ENCODE results near the gene KIAA0513. TPM values are rescaled to one million over a fixed set of nuclear protein-coding genes. Genes with fewer than 3 reads are reported as not detected.

KIAA0513 gene
- polyA plus RNA-seq, 1 donor (not counting 4 experiments of a cell fraction or from before 2014, with no cell fraction given) = 3.3 TPM

DNA sequence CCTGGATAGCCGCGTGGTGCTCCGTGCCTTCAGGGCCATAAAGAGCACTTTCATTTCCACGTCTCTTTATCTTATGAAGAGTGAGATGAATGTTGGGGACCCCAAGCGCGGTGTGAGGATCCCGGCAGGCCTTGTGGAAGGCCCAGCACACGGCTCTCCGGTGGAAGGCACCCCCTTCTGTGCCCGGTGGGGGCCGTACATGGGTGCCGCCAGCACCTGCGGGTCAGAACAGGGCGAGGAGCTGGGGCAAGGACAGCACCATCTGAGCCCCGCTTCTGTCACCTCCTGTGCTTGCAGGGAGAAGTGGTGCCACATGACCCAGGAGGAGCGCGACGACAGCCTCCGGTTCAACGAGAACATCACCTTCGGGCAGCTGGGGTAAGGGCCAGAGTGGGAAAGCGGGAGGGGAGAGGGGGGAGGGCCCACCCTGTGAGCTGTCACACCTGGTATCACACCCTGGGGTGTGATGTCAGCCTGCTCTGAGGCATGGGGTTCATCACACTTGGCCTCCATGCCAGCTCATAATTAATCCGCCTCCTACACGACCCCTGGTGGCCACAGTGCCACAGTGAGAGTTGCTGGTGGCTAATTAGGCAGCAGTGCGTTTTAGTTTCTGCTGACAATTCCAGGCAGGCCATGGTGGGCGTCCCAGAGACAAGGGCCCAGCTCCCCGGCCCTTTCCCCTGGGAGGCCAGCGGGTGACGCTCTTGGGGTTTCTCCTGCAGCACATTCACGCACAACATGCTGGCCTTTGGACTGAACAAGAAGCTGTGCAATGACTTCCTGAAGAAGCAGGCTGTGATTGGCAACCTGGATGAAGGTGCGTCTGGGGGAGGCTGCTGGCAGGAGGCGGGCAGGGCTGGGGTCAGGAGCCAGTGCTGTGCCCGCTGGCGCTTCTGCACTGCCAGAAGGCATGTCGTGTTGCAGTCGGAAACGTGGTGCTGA is 59.0 kb downstream of the KIAA0513 start:
- dilution Hi-C loops (cut with MboI; ENCODE audit: extremely low pct_ligation_motif_present, low sequenced_read_pairs) = no loop called here
- Histone ChIP-seq H3K4me3 (ENCODE audit: control insufficient read depth in 2 of 3, extremely low read depth in 1 of 3, insufficient read depth in 2 of 3, low read depth in 1 of 3, low read length in 3 of 3) (no peak overlapping the region), H3K27me3 (ENCODE audit: control insufficient read depth, extremely low read depth, insufficient read depth, low read length) (peaks cover 17% of the 10 kb centered on the region), H3K9ac (ENCODE audit: control insufficient read depth, extremely low read depth, insufficient read depth, low read length) (no peak overlapping the region), H3K79me2 (ENCODE audit: control insufficient read depth, insufficient read depth, low read length) (no peaks in the 10 kb centered on the region), H3K4me1 (ENCODE audit: control insufficient read depth, extremely low read depth, insufficient read depth, low read length) (no peaks in the 10 kb centered on the region), H3K9me3 (ENCODE audit: control insufficient read depth, low read depth, low read length) (no peaks in the 10 kb centered on the region), H3K27ac (ENCODE audit: control insufficient read depth, insufficient read depth, low read length) (no peak overlapping the region), H4K20me1 (ENCODE audit: control insufficient read depth, extremely low read depth, insufficient read depth, low read length) (no peaks in the 10 kb centered on the region), H3K36me3 (ENCODE audit: control insufficient read depth in 2 of 2, extremely low read depth in 1 of 2, insufficient read depth in 2 of 2, low read length in 2 of 2) (no peaks in the 10 kb centered on the region), H2AFZ (ENCODE audit: control insufficient read depth, low read length) (no peak overlapping the region), H3K4me2 (ENCODE audit: control insufficient read depth, extremely low read depth, insufficient read depth, low read depth, low read length) (no peak overlapping the region), H3K9me1 (ENCODE audit: control insufficient read depth, extremely low read depth, insufficient read depth, low read length) (no peaks in the 10 kb centered on the region)
- peak; percentile 69 for FAIRE-seq
- no peak for TF ChIP-seq EZH2 (IDR thresholded peaks at IDR 0.05; ENCODE audit: low read length)
- peak; percentile 86 to 95 (median 87) for TF ChIP-seq CTCF (optimal IDR thresholded peaks at IDR 0.05 in 1 of 3, IDR thresholded peaks at IDR 0.05 in 1 of 3, conservative IDR thresholded peaks at IDR 0.05 in 1 of 3; ENCODE audit: extremely low read depth in 1 of 3, insufficient read depth in 2 of 3, low read length in 3 of 3)
- peak; percentile 52 for DNase-seq (ENCODE audit: low read depth, low spot score)

DNA sequence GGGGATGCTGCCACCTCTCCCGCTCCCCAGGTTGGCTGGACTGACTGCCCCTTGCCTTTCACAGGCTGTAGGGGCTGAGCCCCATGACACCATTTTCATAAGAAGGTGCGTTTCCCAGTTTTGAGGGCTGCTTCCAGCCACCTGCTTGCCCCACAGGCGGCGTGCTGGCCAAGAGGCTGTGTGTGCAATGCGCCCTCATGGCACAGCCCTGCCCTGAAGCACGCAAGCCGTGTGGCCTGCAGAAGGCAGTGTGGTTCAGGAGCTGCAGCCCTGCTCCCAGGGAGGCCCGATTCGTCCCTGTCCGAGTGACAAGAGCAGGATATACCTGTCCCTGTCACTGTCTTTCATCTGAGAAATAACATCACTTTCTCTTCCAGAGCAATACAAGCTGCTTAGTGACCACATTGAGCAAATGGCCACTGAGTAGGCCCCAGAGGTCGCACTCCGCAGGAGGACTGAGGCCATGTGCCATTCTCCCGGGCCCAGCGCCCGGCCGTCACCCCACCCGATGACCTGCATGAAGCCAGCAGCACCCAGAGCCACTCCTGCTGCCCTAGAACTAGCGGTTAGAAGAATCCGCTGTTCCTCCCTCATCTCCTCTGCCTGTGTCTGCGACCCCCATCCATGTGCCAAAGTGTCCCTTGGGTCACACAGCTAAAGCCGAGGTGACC is 60.4 kb downstream of the KIAA0513 start:
- no peak for FAIRE-seq
- H2AFZ ChIP-seq (ENCODE audit: control insufficient read depth, low read length) = no peak overlapping the region
- H3K9ac ChIP-seq (ENCODE audit: control insufficient read depth, extremely low read depth, insufficient read depth, low read length) = no peak overlapping the region
- H4K20me1 ChIP-seq (ENCODE audit: control insufficient read depth, extremely low read depth, insufficient read depth, low read length) = no peaks in the 10 kb centered on the region
- no peaks in the 10 kb centered on the region for H3K9me3 ChIP-seq (ENCODE audit: control insufficient read depth, low read depth, low read length)
- DNase-seq (ENCODE audit: low read depth, low spot score) = no peak
- H3K9me1 ChIP-seq (ENCODE audit: control insufficient read depth, extremely low read depth, insufficient read depth, low read length) = no peaks in the 10 kb centered on the region
- H3K4me2 ChIP-seq (ENCODE audit: control insufficient read depth, extremely low read depth, insufficient read depth, low read depth, low read length) = no peak overlapping the region
- H3K4me3 ChIP-seq (ENCODE audit: control insufficient read depth in 2 of 3, extremely low read depth in 1 of 3, insufficient read depth in 2 of 3, low read depth in 1 of 3, low read length in 3 of 3) = no peak overlapping the region
- TF ChIP-seq CTCF (optimal IDR thresholded peaks at IDR 0.05 in 1 of 3, IDR thresholded peaks at IDR 0.05 in 1 of 3, conservative IDR thresholded peaks at IDR 0.05 in 1 of 3; ENCODE audit: extremely low read depth in 1 of 3, insufficient read depth in 2 of 3, low read length in 3 of 3) = no peak
- no peak for TF ChIP-seq EZH2 (IDR thresholded peaks at IDR 0.05; ENCODE audit: low read length)
- peaks cover 6% of the 10 kb centered on the region for H3K27me3 ChIP-seq (ENCODE audit: control insufficient read depth, extremely low read depth, insufficient read depth, low read length)
- no peaks in the 10 kb centered on the region for H3K79me2 ChIP-seq (ENCODE audit: control insufficient read depth, insufficient read depth, low read length)
- H3K27ac ChIP-seq (ENCODE audit: control insufficient read depth, insufficient read depth, low read length) = no peak overlapping the region
- dilution Hi-C loops (cut with MboI; ENCODE audit: extremely low pct_ligation_motif_present, low sequenced_read_pairs) = no loop called here
- no peaks in the 10 kb centered on the region for H3K36me3 ChIP-seq (ENCODE audit: control insufficient read depth in 2 of 2, extremely low read depth in 1 of 2, insufficient read depth in 2 of 2, low read length in 2 of 2)
- H3K4me1 ChIP-seq (ENCODE audit: control insufficient read depth, extremely low read depth, insufficient read depth, low read length) = no peaks in the 10 kb centered on the region
